HG03571 (cell line): Measurements from ENCODE around the gene GRIK4.
"Not testable (repeated sequence)": the region's sequence is repeated elsewhere in the genome, so short reads cannot be mapped to it uniquely, and the experiment has no call there.

Experiments used
- ATAC-seq: cut with Tn5 transposase; IDR thresholded peaks from one replicate; pipeline ENCODE4 v1.9.1; 2021; ENCODE audit not compliant: unreplicated experiment

The GRIK4 gene

DNA sequence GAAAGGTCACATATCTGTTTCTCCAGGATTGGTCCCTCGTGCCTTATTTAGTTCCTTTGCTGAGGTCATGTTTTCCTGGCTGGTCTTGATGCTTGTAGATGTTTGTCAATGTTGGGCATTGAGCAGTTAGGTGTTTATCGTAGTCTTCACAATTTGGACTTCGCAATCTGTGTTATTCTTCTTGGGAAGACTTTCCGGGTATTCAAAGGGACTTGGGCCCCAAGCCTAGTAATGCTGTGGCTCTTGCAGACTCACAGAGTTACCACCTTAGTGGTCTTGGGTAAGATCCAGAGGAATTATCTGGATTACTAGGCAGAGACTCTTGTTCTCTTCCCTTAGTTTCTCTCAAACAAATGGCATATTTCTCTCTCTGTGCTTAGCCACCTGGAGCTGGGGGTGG lies 223.5 kb downstream of the GRIK4 start:
- ATAC-seq = no peak

GRCh38 chr11:120738516-120739046 lies 227.0 kb downstream of the GRIK4 start:
- no peak for ATAC-seq

DNA sequence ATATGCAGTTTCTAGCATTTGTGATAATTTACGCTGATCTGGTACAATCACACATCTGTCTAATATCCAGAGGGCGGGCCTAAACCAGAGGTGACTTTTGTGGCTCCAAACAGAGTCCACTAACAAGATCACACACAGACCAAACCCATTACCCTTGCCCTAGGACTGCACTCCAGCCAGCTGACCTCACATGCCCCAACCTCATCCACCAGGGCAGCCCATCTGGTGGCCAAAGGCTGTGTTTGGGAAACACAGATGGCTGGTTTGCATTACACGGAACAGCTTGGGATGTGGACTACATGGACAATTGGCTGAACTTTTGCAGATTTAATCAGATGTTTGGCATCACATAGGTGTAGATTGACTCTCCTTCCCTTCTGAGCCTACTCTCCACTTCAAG lies 228.2 kb downstream of the GRIK4 start:
- ATAC-seq = no peak

GRCh38 chr11:120740380-120740779 lies 228.8 kb downstream of the GRIK4 start:
- no peak for ATAC-seq

GRCh38 chr11:120744016-120744994 lies 232.8 kb downstream of the GRIK4 start:
- ATAC-seq = no peak

- no peak for ATAC-seq
Observed at GRCh38 chr11:120746376-120746775, 234.8 kb downstream of the GRIK4 start.

GRCh38 chr11:120746836-120747609 lies 235.5 kb downstream of the GRIK4 start:
- ATAC-seq = no peak

DNA sequence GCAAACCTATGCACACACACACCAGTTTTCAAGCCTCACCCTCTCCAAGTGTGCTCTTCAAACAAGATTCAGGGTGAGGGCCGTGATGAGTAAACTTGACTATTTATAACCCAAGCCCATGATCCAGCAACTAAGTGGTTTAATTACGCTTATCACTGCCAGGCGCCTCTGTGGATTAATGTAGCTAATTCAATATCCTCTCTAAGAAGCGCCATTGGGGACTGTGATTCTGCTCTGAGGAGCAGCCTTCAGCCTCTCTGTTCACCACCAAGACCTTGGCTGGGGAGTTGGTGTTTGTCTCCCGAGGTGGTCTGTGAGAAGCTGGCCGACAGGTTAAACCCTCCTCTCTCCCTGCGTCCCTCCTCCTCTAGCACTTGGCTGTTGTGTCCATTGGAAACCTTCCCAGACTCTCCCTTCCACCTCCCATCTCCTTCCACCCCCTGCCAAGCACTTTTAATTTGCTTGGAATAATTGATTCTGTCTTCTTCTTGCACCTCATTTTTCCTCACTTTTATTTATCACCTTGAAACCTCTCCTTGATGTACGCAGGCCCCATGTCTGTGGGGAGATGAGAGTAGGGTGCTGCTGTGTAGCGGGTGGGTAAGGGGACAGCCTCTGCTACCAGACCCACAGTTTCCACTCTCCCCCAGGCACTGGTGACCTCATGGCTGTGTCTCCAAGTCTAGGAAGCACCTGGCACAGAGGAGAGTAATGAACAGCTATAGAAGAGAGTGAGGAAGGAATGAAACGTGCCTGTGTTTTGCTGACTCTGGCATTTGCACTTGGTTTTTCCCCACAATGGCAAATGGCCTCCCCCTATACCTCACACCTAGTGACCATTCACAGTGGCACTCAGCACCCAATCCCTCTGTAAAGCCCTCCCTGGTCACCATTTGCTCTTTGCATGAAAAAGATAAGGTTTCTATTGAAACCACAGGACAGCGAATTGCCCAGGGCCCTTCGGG lies 236.6 kb downstream of the GRIK4 start:
- no peak for ATAC-seq

DNA sequence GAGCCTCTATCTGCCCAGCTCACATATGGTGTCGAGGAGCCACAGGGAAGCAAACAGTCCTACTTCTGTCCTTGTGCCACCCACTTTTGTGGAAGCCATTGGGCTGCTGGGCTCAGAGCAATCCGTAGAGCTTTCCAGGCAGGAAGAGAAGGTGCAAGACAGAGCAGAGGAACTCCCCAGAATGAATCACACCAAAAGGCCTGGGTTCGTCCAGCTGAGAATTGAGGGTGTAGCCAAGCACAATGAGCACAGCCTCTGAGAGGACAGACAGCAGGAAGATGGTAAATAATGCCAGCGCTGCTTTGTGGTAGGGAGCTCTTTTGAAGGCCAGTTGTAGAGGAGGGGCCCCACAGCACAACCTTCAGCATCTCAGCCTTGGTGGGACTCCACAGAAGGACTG lies 237.8 kb downstream of the GRIK4 start:
- ATAC-seq = no peak

DNA sequence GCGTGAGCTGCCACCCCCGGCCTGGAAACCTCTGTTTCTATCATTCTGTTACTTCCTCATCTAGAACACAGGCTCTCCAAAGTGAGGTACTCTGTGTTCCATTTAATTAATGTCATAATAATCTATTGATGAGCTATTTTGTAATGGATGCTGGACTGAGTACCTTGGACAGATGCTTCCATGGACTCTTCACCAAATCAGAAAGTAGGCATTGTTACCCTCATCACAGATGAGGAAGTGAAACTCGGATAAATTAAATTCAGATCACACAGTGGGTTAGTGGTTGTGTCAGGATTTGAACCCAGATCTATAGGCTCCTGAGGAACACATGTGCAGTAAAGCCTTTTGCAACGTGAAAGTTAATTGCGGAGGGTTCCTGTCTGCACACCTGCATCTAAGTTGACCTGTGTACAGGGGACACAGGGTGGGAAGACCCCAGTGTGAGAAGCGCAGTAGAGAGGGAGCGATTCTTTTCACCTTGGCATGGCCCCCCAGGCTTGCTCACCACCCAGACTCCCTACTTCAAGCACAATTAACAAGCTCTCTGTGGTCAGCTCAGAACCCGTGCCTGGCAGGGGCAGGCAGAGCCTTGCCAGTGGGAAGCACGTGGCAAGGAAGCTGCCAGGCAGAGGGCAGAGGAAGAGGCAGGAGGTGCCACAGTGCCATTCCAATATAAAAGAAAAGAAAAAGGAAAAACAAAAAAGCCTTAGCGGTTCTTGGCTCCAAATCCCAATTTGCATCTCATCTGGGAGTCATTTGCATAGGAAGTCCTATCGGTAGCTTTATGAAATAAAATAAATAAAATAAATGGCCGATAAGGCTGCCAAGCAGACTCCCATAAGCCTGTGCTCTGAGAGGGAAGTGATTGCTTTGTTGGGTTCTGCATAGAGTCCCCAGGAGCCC lies 239.3 kb downstream of the GRIK4 start:
- no peak for ATAC-seq

DNA sequence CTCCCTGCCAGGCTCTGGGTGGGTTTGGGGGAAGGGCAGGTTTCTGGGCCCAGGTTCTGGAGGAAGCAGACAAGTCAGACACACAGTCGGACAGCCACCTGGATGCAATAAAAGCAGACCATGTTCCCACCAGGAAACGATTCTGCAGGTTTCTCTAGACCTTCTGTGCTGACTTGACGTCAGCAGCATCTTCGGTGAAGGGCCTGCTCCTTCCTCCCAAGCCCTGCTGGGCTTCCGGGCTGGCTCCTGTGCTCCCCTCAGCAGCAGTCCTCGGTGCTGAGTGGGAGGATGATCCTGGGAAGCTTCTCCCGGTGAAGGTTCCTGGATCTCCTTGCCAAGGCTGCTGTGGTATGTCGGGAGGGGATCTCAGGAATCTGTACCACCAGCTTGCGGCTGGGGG lies 240.0 kb downstream of the GRIK4 start:
- no peak for ATAC-seq

- ATAC-seq = no peak
Observed at GRCh38 chr11:120752668-120753067, 241.1 kb downstream of the GRIK4 start.

GRCh38 chr11:120756931-120757330 lies 245.4 kb downstream of the GRIK4 start:
- ATAC-seq = no peak

- ATAC-seq = no peak
Observed at GRCh38 chr11:120759046-120759445, 247.5 kb downstream of the GRIK4 start.

DNA sequence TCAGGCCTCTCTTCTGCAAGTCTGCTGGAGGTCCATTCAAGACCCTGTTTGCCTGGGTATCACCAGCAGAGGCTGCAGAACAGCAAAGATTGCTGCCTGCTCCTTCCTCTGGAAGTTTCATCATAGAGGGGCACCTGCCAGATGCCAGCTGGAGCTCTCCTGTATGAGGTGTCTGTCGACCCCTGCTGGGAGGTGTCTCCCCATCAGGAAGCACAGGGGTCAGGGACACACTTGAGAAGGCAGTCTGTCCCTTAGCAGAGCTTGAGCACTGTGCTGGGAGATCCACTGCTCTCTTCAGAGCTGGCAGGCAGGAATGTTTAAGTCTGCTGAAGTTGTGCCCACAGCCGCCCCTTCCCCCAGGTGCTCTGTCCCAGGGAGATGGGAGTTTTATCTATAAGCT lies 254.2 kb downstream of the GRIK4 start:
- ATAC-seq = not testable (repeated sequence)

- ATAC-seq = no peak
Observed at GRCh38 chr11:120766318-120766717, 254.8 kb downstream of the GRIK4 start.

GRCh38 chr11:120768949-120769348 lies 257.4 kb downstream of the GRIK4 start:
- no peak for ATAC-seq

GRCh38 chr11:120769906-120770305 lies 258.4 kb downstream of the GRIK4 start:
- ATAC-seq = no peak

DNA sequence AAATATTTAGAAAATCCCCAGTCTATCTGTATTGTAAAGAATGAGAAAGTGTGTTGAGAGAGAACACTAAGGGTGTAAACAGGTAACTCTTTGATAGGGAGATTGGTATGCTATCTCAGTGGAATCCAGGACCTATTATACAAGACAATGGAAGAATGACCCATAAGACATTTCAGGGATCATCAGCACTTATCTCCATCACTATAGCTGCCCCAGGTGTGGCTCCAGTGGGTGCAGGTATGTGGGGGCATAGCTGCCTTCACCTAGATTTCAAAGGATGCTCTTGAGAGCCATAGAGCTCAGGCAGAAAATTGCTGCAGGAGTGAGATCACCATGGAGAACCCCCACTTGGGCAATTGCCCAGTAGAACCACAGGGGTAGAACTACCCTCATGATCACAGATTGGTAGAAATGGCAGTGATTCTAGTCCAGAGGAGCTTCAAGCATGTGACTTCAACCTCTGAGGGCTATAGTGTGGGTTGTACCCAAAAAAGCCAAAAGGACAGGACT lies 260.1 kb downstream of the GRIK4 start:
- no peak for ATAC-seq
